Measurements from ENCODE around the gene CLPTM1L.
"Not testable (repeated sequence)": the region's sequence is repeated elsewhere in the genome, so short reads cannot be mapped to it uniquely, and the experiment has no call there.

Gene CLPTM1L

GRCh38 chr5:1380910-1381309 is 36.0 kb upstream of the CLPTM1L start:
- DNase-seq, result no peak

- DNase-seq, result peak; percentile 55
Measured at GRCh38 chr5:1380011-1380817, 35.3 kb upstream of the CLPTM1L start.

GRCh38 chr5:1378866-1379659 is 34.2 kb upstream of the CLPTM1L start:
- DNase-seq, result no peak

- no peak for DNase-seq
Measured at GRCh38 chr5:1378096-1378495, 33.2 kb upstream of the CLPTM1L start.

GRCh38 chr5:1376981-1377380 is 32.1 kb upstream of the CLPTM1L start:
- DNase-seq, result no peak

GRCh38 chr5:1375871-1376810 is 31.2 kb upstream of the CLPTM1L start:
- no peak for DNase-seq

- DNase-seq, result no peak
Measured at GRCh38 chr5:1374679-1375055, 29.8 kb upstream of the CLPTM1L start.

- no peak for DNase-seq
Measured at GRCh38 chr5:1374030-1374678, 29.3 kb upstream of the CLPTM1L start.

- not testable (repeated sequence) for DNase-seq
Measured at GRCh38 chr5:1371972-1372342, 27.1 kb upstream of the CLPTM1L start.

- DNase-seq, result no peak
Measured at GRCh38 chr5:1371218-1371971, 26.5 kb upstream of the CLPTM1L start.

GRCh38 chr5:1370006-1370405 is 25.1 kb upstream of the CLPTM1L start:
- DNase-seq, result no peak

- DNase-seq, result no peak
Measured at GRCh38 chr5:1368756-1369155, 23.9 kb upstream of the CLPTM1L start.

- no peak for DNase-seq
Measured at GRCh38 chr5:1368236-1368635, 23.3 kb upstream of the CLPTM1L start.

- DNase-seq, result no peak
Measured at GRCh38 chr5:1367149-1367548, 22.2 kb upstream of the CLPTM1L start.

- DNase-seq, result no peak
Measured at GRCh38 chr5:1366514-1366913, 21.6 kb upstream of the CLPTM1L start.

GRCh38 chr5:1364211-1364610 is 19.3 kb upstream of the CLPTM1L start:
- DNase-seq, result no peak

- no peak for DNase-seq
Measured at GRCh38 chr5:1363581-1363980, 18.7 kb upstream of the CLPTM1L start.

GRCh38 chr5:1363160-1363559 is 18.3 kb upstream of the CLPTM1L start:
- DNase-seq, result no peak

- DNase-seq, result no peak
Measured at GRCh38 chr5:1362242-1363015, 17.5 kb upstream of the CLPTM1L start.

GRCh38 chr5:1360861-1361260 is 16.0 kb upstream of the CLPTM1L start:
- DNase-seq, result no peak

GRCh38 chr5:1360367-1360766 is 15.5 kb upstream of the CLPTM1L start:
- not testable (repeated sequence) for DNase-seq

Data from activated naive CD4-positive, alpha-beta T cell treated with anti-CD3 and anti-CD28 coated beads, Interleukin-2, amount 50 U/mL, for 16 hours (primary cell).